Fibroblast of skin of back (primary cell): ENCODE data around the gene SNU13.
"Not testable (repeated sequence)": the region's sequence is repeated elsewhere in the genome, so short reads cannot be mapped to it uniquely, and the experiment has no call there.

Experiments
- DNase-seq: peaks from one replicate; pipeline ENCODE4 v3.0.0-alpha.2; 2013

SNU13 gene

GRCh38 chr22:41681616-41682015, 7.1 kb downstream of the SNU13 start:
- DNase-seq, result no peak

GRCh38 chr22:41676134-41676533, 12.5 kb downstream of the SNU13 start:
- DNase-seq, result no peak

- no peak for DNase-seq
Observed at GRCh38 chr22:41674846-41675340, 13.8 kb downstream of the SNU13 start.

GRCh38 chr22:41672780-41673509, 15.7 kb downstream of the SNU13 start:
- DNase-seq, result no peak

- DNase-seq, result peak; percentile 69
Observed at GRCh38 chr22:41672096-41672495, 16.6 kb downstream of the SNU13 start.

GRCh38 chr22:41668971-41669911, 19.4 kb downstream of the SNU13 start:
- peak; percentile 92 for DNase-seq

- no peak for DNase-seq
Observed at GRCh38 chr22:41664951-41665350, 23.7 kb downstream of the SNU13 start.

GRCh38 chr22:41664490-41664889, 24.2 kb downstream of the SNU13 start:
- DNase-seq, result no peak

- DNase-seq, result not testable (repeated sequence)
Observed at GRCh38 chr22:41663594-41663993, 25.1 kb downstream of the SNU13 start.

GRCh38 chr22:41661713-41662112, 27.0 kb downstream of the SNU13 start:
- no peak for DNase-seq

- DNase-seq, result no peak
Observed at GRCh38 chr22:41661088-41661487, 27.6 kb downstream of the SNU13 start.

GRCh38 chr22:41660416-41660815, 28.3 kb downstream of the SNU13 start:
- no peak for DNase-seq

GRCh38 chr22:41659941-41660340, 28.7 kb downstream of the SNU13 start:
- DNase-seq, result no peak

- no peak for DNase-seq
Observed at GRCh38 chr22:41658869-41659268, 29.8 kb downstream of the SNU13 start.

GRCh38 chr22:41657709-41658108, 31.0 kb downstream of the SNU13 start:
- DNase-seq, result no peak

- no peak for DNase-seq
Observed at GRCh38 chr22:41656556-41656955, 32.1 kb downstream of the SNU13 start.

GRCh38 chr22:41654322-41654721, 34.3 kb downstream of the SNU13 start:
- no peak for DNase-seq

- DNase-seq, result no peak
Observed at GRCh38 chr22:41650821-41651220, 37.8 kb downstream of the SNU13 start.

GRCh38 chr22:41650229-41650628, 38.4 kb downstream of the SNU13 start:
- no peak for DNase-seq

GRCh38 chr22:41648432-41648831, 40.2 kb downstream of the SNU13 start:
- DNase-seq, result peak; percentile 21

GRCh38 chr22:41647771-41648170, 40.9 kb downstream of the SNU13 start:
- no peak for DNase-seq

- no peak for DNase-seq
Observed at GRCh38 chr22:41642331-41643110, 46.1 kb downstream of the SNU13 start.

- DNase-seq, result no peak
Observed at GRCh38 chr22:41641854-41642253, 46.8 kb downstream of the SNU13 start.
